ENCODE measurements around the gene NR6A1. TPM values are rescaled to one million over a fixed set of nuclear protein-coding genes. Genes with fewer than 3 reads are reported as not detected.

The NR6A1 gene
- total RNA-seq, 2 donors from 2014 or later, result 4.8 to 4.9 TPM

GRCh38 chr9:124503713-124504529 is 267.2 kb downstream of the NR6A1 start:
- Histone ChIP-seq H3K36me3 (no peaks in the 10 kb centered on the region), H3K27me3 (peaks cover 44% of the 10 kb centered on the region), H3K4me1 (peaks cover 4% of the 10 kb centered on the region), H3K9me3 (no peaks in the 10 kb centered on the region), H3K4me3 (peak overlapping the region; percentile 9), H3K27ac (no peak overlapping the region), H3K9ac (ENCODE audit: low read depth in 2 of 2, low read length in 2 of 2) (no peak overlapping the region)
- TF ChIP-seq, protein P1, sequence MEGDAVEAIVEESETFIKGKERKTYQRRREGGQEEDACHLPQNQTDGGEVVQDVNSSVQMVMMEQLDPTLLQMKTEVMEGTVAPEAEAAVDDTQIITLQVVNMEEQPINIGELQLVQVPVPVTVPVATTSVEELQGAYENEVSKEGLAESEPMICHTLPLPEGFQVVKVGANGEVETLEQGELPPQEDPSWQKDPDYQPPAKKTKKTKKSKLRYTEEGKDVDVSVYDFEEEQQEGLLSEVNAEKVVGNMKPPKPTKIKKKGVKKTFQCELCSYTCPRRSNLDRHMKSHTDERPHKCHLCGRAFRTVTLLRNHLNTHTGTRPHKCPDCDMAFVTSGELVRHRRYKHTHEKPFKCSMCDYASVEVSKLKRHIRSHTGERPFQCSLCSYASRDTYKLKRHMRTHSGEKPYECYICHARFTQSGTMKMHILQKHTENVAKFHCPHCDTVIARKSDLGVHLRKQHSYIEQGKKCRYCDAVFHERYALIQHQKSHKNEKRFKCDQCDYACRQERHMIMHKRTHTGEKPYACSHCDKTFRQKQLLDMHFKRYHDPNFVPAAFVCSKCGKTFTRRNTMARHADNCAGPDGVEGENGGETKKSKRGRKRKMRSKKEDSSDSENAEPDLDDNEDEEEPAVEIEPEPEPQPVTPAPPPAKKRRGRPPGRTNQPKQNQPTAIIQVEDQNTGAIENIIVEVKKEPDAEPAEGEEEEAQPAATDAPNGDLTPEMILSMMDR (IDR thresholded peaks at IDR 0.05), result no peak
- intact Hi-C loops (cut with DNase I), result no loop called here
- no peak for DNase-seq

GRCh38 chr9:124502711-124503702 is 268.1 kb downstream of the NR6A1 start:
- Histone ChIP-seq H3K9ac (ENCODE audit: low read depth in 2 of 2, low read length in 2 of 2) (no peak overlapping the region), H3K27ac (no peak overlapping the region), H3K4me1 (peaks cover 4% of the 10 kb centered on the region), H3K36me3 (no peaks in the 10 kb centered on the region), H3K4me3 (no peak overlapping the region), H3K9me3 (no peaks in the 10 kb centered on the region), H3K27me3 (peaks cover 44% of the 10 kb centered on the region)
- intact Hi-C loops (cut with DNase I), result no loop called here
- TF ChIP-seq, protein P1 (IDR thresholded peaks at IDR 0.05), result no peak
- no peak for DNase-seq

DNA sequence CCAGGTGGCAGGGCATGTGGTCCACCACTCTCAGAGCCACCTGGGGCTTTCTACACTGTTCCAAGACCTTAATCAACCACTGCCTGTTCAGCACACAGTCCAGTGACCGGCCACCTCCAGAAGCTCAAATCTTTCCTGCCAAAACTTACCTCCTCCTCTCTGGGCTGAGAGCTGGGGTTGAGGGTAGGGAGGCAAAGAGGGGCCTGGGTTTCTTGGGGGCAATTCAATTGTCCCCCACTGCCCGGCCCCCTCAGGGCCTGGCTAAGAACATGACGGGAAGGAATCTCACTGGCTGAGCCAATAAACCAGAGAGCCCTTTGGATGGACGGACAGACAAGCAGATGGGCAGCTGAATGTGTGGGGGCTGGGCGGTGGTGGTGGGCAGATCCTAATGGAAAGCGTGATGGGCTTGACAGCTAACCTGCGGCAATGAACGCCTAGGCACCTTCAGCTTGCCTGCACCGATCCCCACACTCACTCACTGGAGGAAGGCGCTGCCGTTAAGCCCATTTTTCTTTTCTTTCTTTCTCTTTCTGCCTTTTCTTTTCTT is 269.3 kb downstream of the NR6A1 start:
- Histone ChIP-seq H3K4me1 (peaks cover 4% of the 10 kb centered on the region), H3K9ac (ENCODE audit: low read depth in 2 of 2, low read length in 2 of 2) (no peak overlapping the region), H3K27me3 (peaks cover 44% of the 10 kb centered on the region), H3K27ac (no peak overlapping the region), H3K9me3 (no peaks in the 10 kb centered on the region), H3K36me3 (no peaks in the 10 kb centered on the region), H3K4me3 (no peak overlapping the region)
- intact Hi-C loops (cut with DNase I), result no loop called here
- no peak for DNase-seq
- TF ChIP-seq, protein P1 (IDR thresholded peaks at IDR 0.05), result no peak

GRCh38 chr9:124500796-124501611 is 270.1 kb downstream of the NR6A1 start:
- no peak for DNase-seq
- Histone ChIP-seq H3K36me3 (no peaks in the 10 kb centered on the region), H3K4me3 (no peak overlapping the region), H3K27me3 (peaks cover 43% of the 10 kb centered on the region), H3K27ac (no peak overlapping the region), H3K9me3 (no peaks in the 10 kb centered on the region), H3K4me1 (peaks cover 4% of the 10 kb centered on the region), H3K9ac (ENCODE audit: low read depth in 2 of 2, low read length in 2 of 2) (no peak overlapping the region)
- intact Hi-C loops (cut with DNase I), result no loop called here
- TF ChIP-seq, protein P1 (IDR thresholded peaks at IDR 0.05), result no peak

Measured in colonic mucosa (tissue), 4 donors.